ENCODE results near the gene BCL2L13. TPM values are rescaled to one million over a fixed set of nuclear protein-coding genes. Genes with fewer than 3 reads are reported as not detected.
"Not testable (repeated sequence)": the region's sequence is repeated elsewhere in the genome, so short reads cannot be mapped to it uniquely, and the experiment has no call there.

Gene BCL2L13
- total and polyA plus RNA-seq, 5 experiments from 2014 or later, result 32.3 to 52.2 (median 42.8) TPM

DNA sequence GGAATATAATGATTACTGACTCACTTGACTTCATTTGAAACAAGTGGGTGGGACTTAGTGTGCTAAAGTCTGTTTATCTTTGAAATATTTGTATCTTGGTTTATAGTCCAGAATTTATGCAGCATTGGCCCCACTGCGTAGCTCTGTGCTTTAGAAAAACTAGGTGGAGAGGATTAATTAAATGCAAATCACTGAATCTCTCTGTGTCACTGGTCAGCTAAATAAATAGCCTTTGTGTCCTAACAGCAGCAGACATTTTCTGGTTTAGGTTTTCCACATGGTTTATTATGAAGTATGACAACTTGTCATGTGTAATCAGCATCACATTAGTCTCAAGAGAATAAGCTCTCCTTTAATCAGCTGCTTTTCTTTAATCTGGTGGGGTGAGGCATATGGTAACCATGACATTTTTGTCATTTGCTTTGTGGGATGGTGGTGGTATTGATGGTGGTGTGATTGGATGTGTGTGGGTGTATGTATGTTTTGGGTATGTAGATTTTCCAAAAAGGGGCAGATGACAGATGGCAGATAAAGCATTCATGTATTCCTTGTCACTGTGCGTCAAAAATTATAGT, 33.9 kb downstream of the BCL2L13 start:
- Mint-ChIP-seq H3K27ac (no peak overlapping the region), H3K9me3 (no peaks in the 10 kb centered on the region), H3K27me3 (no peaks in the 10 kb centered on the region), H3K4me3 (peak overlapping the region in 1 of 10 donors; percentile 23), H3K36me3 (peaks cover 0 to 35% (median 18%) of the 10 kb centered on the region in 3 donors), H3K4me1 (peaks cover 8 to 39% (median 30%) of the 10 kb centered on the region in 4 donors)
- no peak for ATAC-seq
- POLR2A ChIA-PET, result no interaction called here
- DNase-seq, result no peak

DNA sequence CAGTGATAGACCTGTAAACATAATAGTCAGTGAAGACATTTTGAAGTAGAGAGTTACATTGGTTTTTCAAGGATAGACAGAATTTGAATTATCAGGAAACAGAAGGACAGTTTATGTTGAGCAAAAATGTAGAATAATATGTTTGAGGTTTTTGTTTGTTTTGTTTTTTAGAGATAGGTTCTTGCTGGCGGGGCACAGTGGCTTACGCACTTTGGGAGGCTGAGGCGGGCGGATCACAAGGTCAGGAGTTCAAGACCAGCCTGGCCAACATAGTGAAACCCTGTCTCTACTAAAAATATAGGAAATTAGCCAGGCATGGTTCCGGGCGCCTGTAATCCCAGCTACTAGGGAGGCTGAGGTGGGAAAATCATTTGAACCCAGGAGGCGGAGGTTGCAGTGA, 35.6 kb downstream of the BCL2L13 start:
- Mint-ChIP-seq H3K36me3 (peaks cover 0 to 34% (median 12%) of the 10 kb centered on the region in 3 donors), H3K4me3 (no peak overlapping the region), H3K4me1 (peaks cover 15 to 41% (median 37%) of the 10 kb centered on the region in 4 donors), H3K27me3 (no peaks in the 10 kb centered on the region), H3K27ac (no peak overlapping the region), H3K9me3 (no peaks in the 10 kb centered on the region)
- ATAC-seq (no peak), DNase-seq (no peak)
- POLR2A ChIA-PET, result no interaction called here

DNA sequence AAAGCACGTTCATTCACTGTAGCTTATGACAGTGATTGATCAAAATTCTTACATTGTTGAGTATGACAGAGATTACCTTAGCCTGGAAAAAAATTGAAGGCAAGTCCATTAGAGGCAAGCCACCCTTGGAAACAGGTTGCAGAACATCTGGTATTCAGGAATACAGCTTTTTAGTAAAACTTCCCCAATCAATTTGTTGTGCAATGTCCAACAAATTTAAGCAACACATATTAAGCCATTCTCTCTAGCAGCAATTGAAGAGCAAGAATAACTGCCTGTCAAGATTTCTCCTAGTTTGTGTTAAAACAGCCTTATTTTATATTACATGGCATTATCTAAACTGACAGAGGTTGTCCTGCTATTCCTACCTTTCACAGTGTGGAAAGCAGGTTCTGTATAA, 37.0 kb downstream of the BCL2L13 start:
- Mint-ChIP-seq H3K36me3 (peaks cover 0 to 22% (median 7%) of the 10 kb centered on the region in 3 donors), H3K4me3 (no peak overlapping the region), H3K27me3 (no peaks in the 10 kb centered on the region), H3K4me1 (peaks cover 14 to 35% (median 33%) of the 10 kb centered on the region in 4 donors), H3K27ac (no peak overlapping the region), H3K9me3 (no peaks in the 10 kb centered on the region)
- ATAC-seq, result no peak
- no peak for DNase-seq
- POLR2A ChIA-PET, result no interaction called here

DNA sequence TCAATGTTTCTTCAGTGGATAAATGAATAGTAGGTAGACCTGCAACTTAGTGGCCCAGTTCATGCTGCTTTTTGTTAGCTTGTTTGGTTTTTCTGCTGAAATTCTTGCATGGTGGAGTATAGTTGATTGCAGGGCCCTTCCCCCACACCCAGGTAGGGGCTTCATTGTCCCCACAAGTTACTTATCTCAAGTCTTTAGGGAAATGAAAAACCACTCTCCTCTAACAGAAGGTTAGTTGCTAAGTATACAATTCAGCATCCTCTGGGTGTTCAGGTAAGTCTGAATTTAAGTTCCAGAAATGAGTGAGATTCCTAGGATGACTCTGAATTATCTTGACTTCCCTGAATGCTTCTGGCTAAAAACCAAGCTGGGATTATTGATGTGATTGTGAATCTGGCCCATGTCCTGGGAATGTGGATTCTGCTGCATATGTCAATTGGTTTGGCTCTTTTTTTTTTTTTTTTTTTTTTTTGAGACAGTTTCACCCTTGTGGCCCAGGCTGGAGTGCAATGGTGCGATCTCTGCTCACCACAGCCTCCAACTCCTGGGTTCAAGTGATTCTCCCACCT, 40.3 kb downstream of the BCL2L13 start:
- POLR2A ChIA-PET, result no interaction called here
- no peak overlapping the region for H3K27ac Mint-ChIP-seq
- no peak for DNase-seq
- ATAC-seq, result no peak
- peaks cover 15 to 41% (median 19%) of the 10 kb centered on the region in 4 donors for H3K4me1 Mint-ChIP-seq
- H3K36me3 Mint-ChIP-seq, result peaks cover 0 to 16% (median 0%) of the 10 kb centered on the region in 3 donors
- H3K27me3 Mint-ChIP-seq, result no peaks in the 10 kb centered on the region
- H3K4me3 Mint-ChIP-seq, result no peak overlapping the region
- no peaks in the 10 kb centered on the region for H3K9me3 Mint-ChIP-seq

DNA sequence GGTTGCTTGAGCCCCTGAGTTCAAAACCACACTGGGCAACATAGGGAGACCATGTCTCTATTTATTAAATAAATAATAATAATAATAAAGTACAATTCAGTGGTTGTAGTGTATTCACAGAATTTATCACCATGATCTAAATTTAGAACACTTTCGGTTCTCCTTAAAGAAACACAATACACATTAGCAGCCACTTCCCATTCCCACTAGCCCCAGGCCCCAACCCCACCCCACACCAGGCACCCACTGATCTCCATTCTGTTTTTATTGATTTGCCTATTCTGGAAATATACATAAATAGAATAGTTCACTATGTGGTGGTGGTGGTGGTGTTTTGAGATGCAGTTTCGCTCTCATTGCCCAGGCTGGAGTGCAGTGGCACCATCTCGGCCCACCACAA, 45.7 kb downstream of the BCL2L13 start:
- no peak overlapping the region for H3K27ac Mint-ChIP-seq
- POLR2A ChIA-PET, result no interaction called here
- ATAC-seq (no peak), DNase-seq (no peak)
- H3K4me3 Mint-ChIP-seq, result no peak overlapping the region
- H3K4me1 Mint-ChIP-seq, result peaks cover 0 to 17% (median 7%) of the 10 kb centered on the region in 4 donors
- no peaks in the 10 kb centered on the region for H3K27me3 Mint-ChIP-seq
- no peaks in the 10 kb centered on the region for H3K9me3 Mint-ChIP-seq
- H3K36me3 Mint-ChIP-seq, result peaks cover 0 to 39% (median 5%) of the 10 kb centered on the region in 3 donors

DNA sequence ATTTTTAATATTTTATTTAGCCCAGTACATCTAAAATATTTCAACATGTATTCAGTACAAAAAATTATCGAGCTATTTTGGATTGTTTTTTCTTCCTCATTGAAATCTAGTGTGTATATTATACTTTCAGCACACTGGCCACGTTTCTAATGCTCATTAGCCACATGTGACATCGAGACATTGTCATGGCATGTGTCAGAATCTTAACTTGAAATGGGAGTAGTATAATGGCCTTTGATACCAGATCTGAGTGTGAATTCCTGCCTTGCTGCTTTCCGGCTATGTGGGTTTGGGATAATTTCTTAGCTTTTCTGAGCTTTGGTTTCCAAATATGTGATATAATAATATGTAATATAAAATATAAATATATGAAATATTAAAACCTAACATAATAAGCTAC, 54.3 kb downstream of the BCL2L13 start:
- Mint-ChIP-seq H3K36me3 (peaks cover 0 to 58% (median 21%) of the 10 kb centered on the region in 3 donors), H3K4me1 (peaks cover 0 to 8% (median 2%) of the 10 kb centered on the region in 4 donors), H3K27ac (no peak overlapping the region), H3K4me3 (no peak overlapping the region), H3K27me3 (no peaks in the 10 kb centered on the region), H3K9me3 (no peaks in the 10 kb centered on the region)
- ATAC-seq, result no peak
- POLR2A ChIA-PET, result interaction anchor here (0.6 kb wide), 1 partner anchor 723 kb away, joined by 4 read pairs; no protein-coding TSS in a partner anchor
- no peak for DNase-seq

DNA sequence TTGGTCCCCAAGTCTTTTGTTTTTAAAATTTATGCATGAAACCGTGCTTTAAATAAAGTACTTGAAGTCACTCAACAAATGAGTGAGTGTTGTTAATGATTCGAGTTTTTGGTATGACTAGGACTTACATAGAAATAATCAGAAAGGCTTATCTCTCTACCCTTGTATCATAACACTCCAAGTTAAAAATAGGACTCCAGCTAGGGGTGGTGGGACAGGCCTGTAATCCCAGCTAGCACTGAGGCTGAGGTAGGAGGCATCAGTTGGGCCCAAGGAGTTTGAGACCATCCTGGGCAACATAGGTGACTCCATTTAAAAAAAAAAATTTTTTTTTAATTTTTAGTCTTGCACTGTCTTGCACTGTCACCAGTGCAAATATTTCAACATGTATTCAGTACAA, 55.6 kb downstream of the BCL2L13 start:
- Mint-ChIP-seq H3K4me1 (peaks cover 4 to 8% (median 5%) of the 10 kb centered on the region in 4 donors), H3K9me3 (no peaks in the 10 kb centered on the region), H3K27ac (no peak overlapping the region), H3K27me3 (no peaks in the 10 kb centered on the region), H3K36me3 (peaks cover 4 to 57% (median 19%) of the 10 kb centered on the region in 3 donors), H3K4me3 (no peak overlapping the region)
- ATAC-seq (no peak), DNase-seq (no peak)
- POLR2A ChIA-PET, result no interaction called here

DNA sequence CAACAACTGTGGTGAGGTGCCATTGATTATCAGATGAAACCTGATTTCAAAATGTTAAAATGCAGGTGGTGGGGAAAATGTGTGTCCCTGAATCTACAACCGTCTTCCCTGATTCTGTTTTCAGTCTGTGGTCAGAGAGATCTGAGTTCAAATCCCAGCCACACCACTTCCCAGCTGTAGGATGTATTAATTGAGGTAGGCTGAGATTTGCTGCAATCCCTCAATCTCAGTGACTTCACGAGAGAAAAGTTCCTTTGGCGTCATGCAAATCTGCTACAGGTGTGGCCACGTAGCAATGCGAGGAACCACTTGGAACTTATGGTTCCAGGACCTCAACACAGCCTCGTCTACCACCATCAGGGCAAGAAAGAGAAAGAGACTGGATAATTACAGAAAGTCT, 56.2 kb downstream of the BCL2L13 start:
- ATAC-seq (no peak), DNase-seq (no peak)
- no peaks in the 10 kb centered on the region for H3K9me3 Mint-ChIP-seq
- H3K4me3 Mint-ChIP-seq, result no peak overlapping the region
- peak overlapping the region in 2 of 10 donors; percentile 8 to 47 for H3K27ac Mint-ChIP-seq
- H3K4me1 Mint-ChIP-seq, result peaks cover 4 to 9% (median 6%) of the 10 kb centered on the region in 4 donors
- peaks cover 4 to 57% (median 17%) of the 10 kb centered on the region in 3 donors for H3K36me3 Mint-ChIP-seq
- POLR2A ChIA-PET, result no interaction called here
- H3K27me3 Mint-ChIP-seq, result no peaks in the 10 kb centered on the region

DNA sequence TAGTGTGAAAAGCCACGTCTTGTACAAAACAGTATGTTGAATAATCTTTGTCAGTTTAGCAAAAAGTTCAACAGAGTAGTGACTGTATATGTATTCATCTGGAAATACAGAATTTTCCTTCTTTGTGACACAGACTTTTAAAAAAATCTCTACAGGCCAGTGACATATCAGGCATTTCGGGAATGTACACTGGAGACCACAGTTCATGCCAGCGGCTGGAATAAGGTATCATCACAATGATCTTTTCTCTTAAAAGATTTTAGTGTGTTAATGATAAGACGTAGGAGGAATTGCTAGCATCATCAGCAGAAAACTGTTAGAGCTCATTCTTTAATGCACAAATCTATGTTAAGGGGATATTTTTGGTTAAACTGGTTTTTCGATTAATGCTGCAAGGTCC, 57.4 kb downstream of the BCL2L13 start:
- Mint-ChIP-seq H3K4me1 (peaks cover 6 to 13% (median 7%) of the 10 kb centered on the region in 4 donors), H3K36me3 (peaks cover 4 to 57% (median 16%) of the 10 kb centered on the region in 3 donors), H3K27ac (peak overlapping the region in 1 of 10 donors; percentile 30), H3K27me3 (no peaks in the 10 kb centered on the region), H3K4me3 (no peak overlapping the region), H3K9me3 (no peaks in the 10 kb centered on the region)
- POLR2A ChIA-PET, result interaction anchor here (0.6 kb wide), 1 partner anchor 48 kb away, joined by 4 read pairs; no protein-coding TSS in a partner anchor
- DNase-seq (no peak), ATAC-seq (no peak)

DNA sequence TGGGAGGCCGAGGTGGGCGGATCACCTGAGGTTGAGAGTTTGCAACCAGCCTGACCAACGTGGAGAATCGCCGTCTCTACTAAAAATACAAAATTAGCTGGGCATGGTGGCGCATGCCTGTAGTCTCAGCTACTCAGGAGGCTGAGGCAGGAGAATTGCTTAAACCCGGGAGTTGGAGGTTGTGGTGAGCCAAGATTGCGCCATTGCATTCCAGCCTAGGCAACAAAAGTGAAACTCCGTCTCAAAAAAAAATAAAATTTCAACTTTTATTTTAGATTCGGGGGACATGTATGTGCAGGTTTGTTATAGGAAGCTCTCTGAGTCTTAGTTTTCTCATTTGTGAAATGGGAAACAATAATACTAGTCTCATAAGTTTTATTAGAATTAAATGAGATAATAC, 58.6 kb downstream of the BCL2L13 start:
- H3K27ac Mint-ChIP-seq, H3K27me3 Mint-ChIP-seq, ATAC-seq, H3K4me3 Mint-ChIP-seq, DNase-seq, H3K9me3 Mint-ChIP-seq: not testable (repeated sequence)
- POLR2A ChIA-PET, result interaction anchor here (0.6 kb wide), 1 partner anchor 87 kb away, joined by 3 read pairs; no protein-coding TSS in a partner anchor
- Mint-ChIP-seq H3K4me1 (peaks cover 6 to 13% (median 6%) of the 10 kb centered on the region in 4 donors), H3K36me3 (peaks cover 4 to 49% (median 15%) of the 10 kb centered on the region in 3 donors)

DNA sequence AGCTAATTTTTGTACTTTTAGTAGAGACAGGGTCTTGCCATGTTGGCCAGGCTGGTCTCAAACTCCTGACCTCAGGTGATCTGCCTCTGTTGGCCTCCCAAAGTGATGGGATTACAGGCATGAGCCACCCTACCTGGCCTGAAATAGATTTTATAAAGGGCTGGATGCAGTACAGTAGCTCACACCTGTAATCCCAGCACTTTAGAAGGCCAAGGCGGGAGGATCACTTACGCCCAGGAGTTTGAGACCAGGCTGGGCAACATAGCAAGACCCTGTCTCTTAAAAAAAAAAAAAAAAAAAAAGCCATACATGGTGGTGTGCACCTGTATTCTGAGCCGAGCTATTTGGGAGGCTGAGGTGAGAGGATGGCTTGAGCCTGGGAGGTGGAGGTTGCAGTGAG, 59.7 kb downstream of the BCL2L13 start:
- H3K4me3 Mint-ChIP-seq, DNase-seq: not testable (repeated sequence)

DNA sequence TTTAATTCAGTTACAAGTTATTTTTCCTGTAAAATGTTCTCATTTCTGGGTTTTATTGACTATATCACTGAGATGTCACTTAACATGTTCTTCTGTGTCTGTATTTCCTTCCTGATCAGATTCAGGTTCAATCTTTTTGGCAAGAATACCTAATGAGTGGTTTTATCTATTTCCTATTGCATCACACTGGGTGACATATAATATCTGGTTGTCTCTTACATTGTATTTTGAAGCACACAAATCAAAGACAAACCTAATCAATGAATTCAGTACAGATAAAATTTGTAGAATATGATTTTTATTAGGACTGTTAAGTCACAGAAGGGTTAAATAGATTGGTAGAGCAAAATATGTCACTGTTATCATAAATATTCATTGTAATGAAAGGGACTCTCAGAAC, 60.4 kb downstream of the BCL2L13 start:
- ATAC-seq (no peak), DNase-seq (no peak)
- peaks cover 4 to 53% (median 22%) of the 10 kb centered on the region in 3 donors for H3K36me3 Mint-ChIP-seq
- H3K27ac Mint-ChIP-seq, result peak overlapping the region in 3 of 10 donors; percentile 4 to 58 (median 36)
- POLR2A ChIA-PET, result no interaction called here
- H3K4me3 Mint-ChIP-seq, result no peak overlapping the region
- no peaks in the 10 kb centered on the region for H3K27me3 Mint-ChIP-seq
- H3K9me3 Mint-ChIP-seq, result no peaks in the 10 kb centered on the region
- H3K4me1 Mint-ChIP-seq, result peaks cover 5 to 13% (median 6%) of the 10 kb centered on the region in 4 donors

More for the DNA sequence above, 59.7 kb downstream of the BCL2L13 start:
- H3K9me3 Mint-ChIP-seq, ATAC-seq, H3K27me3 Mint-ChIP-seq, H3K27ac Mint-ChIP-seq: not testable (repeated sequence)
- POLR2A ChIA-PET, result interaction anchor here (0.7 kb wide), 1 partner anchor 104 kb away, joined by 4 read pairs; no protein-coding TSS in a partner anchor
- H3K36me3 Mint-ChIP-seq, result peaks cover 4 to 48% (median 17%) of the 10 kb centered on the region in 3 donors
- peaks cover 5 to 13% (median 6%) of the 10 kb centered on the region in 4 donors for H3K4me1 Mint-ChIP-seq

DNA sequence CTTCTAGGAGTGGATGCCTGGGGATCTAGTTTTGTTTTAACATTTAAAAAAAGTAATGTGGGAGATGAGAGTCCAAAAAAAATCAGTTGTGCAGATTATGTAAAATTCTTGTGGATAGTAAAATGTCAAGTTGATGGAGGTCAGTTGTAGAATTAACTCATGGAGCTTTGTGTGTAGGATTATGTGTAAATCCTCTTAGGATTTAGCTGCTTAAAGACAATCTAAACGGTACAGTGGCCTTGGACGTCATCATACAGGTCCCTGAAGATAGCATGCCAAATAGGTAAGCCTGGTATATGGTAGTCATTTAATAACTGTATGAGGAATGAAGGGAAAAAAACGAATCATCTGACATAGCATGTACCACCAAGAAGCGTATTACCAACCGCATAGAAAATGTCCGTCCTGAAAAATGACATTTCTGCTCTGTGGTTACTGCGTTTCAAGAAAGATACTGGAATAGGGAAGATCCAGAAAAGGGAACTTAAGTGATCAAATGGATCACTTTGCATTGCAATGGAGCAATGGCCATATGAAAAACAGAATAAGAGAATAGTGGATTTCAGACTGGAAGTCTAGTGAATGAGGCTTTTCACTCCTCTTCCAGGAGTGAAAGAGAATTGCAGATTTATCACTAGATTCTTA, 61.3 kb downstream of the BCL2L13 start:
- POLR2A ChIA-PET, result no interaction called here
- no peak for ATAC-seq
- Mint-ChIP-seq H3K4me1 (peaks cover 1 to 13% (median 5%) of the 10 kb centered on the region in 4 donors), H3K27ac (peak overlapping the region in 1 of 10 donors; percentile 32), H3K36me3 (peaks cover 4 to 53% (median 25%) of the 10 kb centered on the region in 3 donors), H3K4me3 (no peak overlapping the region), H3K27me3 (no peaks in the 10 kb centered on the region), H3K9me3 (no peaks in the 10 kb centered on the region)
- DNase-seq, result no peak

All from naive thymus-derived CD8-positive, alpha-beta T cell (primary cell).